Liver (tissue), 9 donors: ENCODE measurements around the gene TMEM244. TPM values are rescaled to one million over a fixed set of nuclear protein-coding genes. Genes with fewer than 3 reads are reported as not detected.
A peak's percentile ranks its signal among the peaks of the same experiment; 100 is the strongest.
"Not testable (repeated sequence)": the region's sequence is repeated elsewhere in the genome, so short reads cannot be mapped to it uniquely, and the experiment has no call there.

Experiments used
- DNase-seq: peaks from one replicate; pipeline ENCODE4 v3.0.0-alpha.2; 2017; ENCODE audit warnings: low spot score
- H3K27ac ChIP-seq, 2 donors: one replicate each; pipeline ENCODE4 v1.7.0; 2013; ENCODE audit warnings: inconsistent platforms in 2 of 2, low read length in 2 of 2, control low read depth in 1 of 2, low read depth in 1 of 2, mild to moderate bottlenecking in 1 of 2
- H3K27me3 ChIP-seq, 4 donors: one replicate each; pipeline versions ENCODE4 v1.6.1 to v1.7.0; 2013; ENCODE audit warnings: low read length in 3 of 4, inconsistent platforms in 1 of 4, mild to moderate bottlenecking in 1 of 4, moderate library complexity in 1 of 4; ENCODE audit not compliant: control insufficient read depth in 4 of 4, insufficient read depth in 4 of 4
- H3K36me3 ChIP-seq, 4 donors: one replicate each; pipeline versions ENCODE4 v1.6.1 to v1.7.0; 2013; ENCODE audit warnings: low read length in 3 of 4, mild to moderate bottlenecking in 3 of 4, low read depth in 1 of 4, moderate library complexity in 1 of 4; ENCODE audit not compliant: control insufficient read depth in 4 of 4, insufficient read depth in 3 of 4
- H3K4me1 ChIP-seq, 4 donors: one replicate each; pipeline versions ENCODE4 v1.6.1 to v1.7.0; 2013; ENCODE audit warnings: low read length in 3 of 4, mild to moderate bottlenecking in 3 of 4, moderate library complexity in 1 of 4; ENCODE audit not compliant: control insufficient read depth in 4 of 4, insufficient read depth in 4 of 4
- H3K4me3 ChIP-seq, 3 donors: one replicate each; pipeline versions ENCODE4 v1.6.1 to v1.7.0; 2013; ENCODE audit warnings: low read length in 3 of 3, control low read depth in 1 of 3, low read depth in 1 of 3, mild to moderate bottlenecking in 1 of 3
- H3K9ac ChIP-seq, 2 donors: one replicate each; pipeline ENCODE4 v1.7.0; 2013; ENCODE audit warnings: low read length in 2 of 2, mild to moderate bottlenecking in 2 of 2, moderate library complexity in 2 of 2, control low read depth in 1 of 2, low read depth in 1 of 2
- H3K9me3 ChIP-seq, 4 donors: one replicate each; pipeline versions ENCODE4 v1.6.1 to v1.7.0; 2013; ENCODE audit warnings: low read length in 3 of 4; ENCODE audit not compliant: control insufficient read depth in 4 of 4
- ATF3 ChIP-seq: IDR thresholded peaks from 2 replicates; pipeline ENCODE4 v1.6.1; 2016; ENCODE audit warnings: antibody characterized with exemption
- EGR1 ChIP-seq, 2 donors: IDR thresholded peaks; 2 replicates each; pipeline ENCODE4 v1.6.1; 2016 to 2018; ENCODE audit warnings: antibody characterized with exemption in 2 of 2, low read depth in 2 of 2
- FOXA2 ChIP-seq: IDR thresholded peaks from 2 replicates; pipeline ENCODE4 v1.6.1; 2016; ENCODE audit warnings: antibody characterized with exemption
- HNF4A ChIP-seq, 2 donors: conservative IDR thresholded peaks; 2 replicates each; pipeline ENCODE4 v1.6.1; 2016; ENCODE audit warnings: antibody characterized with exemption in 2 of 2, mild to moderate bottlenecking in 2 of 2
- HNF4G ChIP-seq: IDR thresholded peaks from 2 replicates; pipeline ENCODE4 v1.6.1; 2016; ENCODE audit warnings: antibody characterized with exemption
- NR2F2 ChIP-seq: IDR thresholded peaks from 2 replicates; pipeline ENCODE4 v1.6.1; 2016; ENCODE audit warnings: antibody characterized with exemption
- RAD21 ChIP-seq, 2 donors: IDR thresholded peaks; 2 replicates each; pipeline ENCODE4 v1.6.1; 2016; ENCODE audit warnings: antibody characterized with exemption in 2 of 2, mild to moderate bottlenecking in 2 of 2
- REST ChIP-seq: IDR thresholded peaks from 2 replicates; pipeline ENCODE4 v1.6.1; 2016; ENCODE audit warnings: antibody characterized with exemption, mild to moderate bottlenecking
- RXRA ChIP-seq, 2 donors: IDR thresholded peaks; 2 replicates each; pipeline ENCODE4 v1.6.1; 2017 to 2018; ENCODE audit warnings: antibody characterized with exemption in 2 of 2, mild to moderate bottlenecking in 1 of 2
- SP1 ChIP-seq: IDR thresholded peaks from 2 replicates; pipeline ENCODE4 v1.6.1; 2018; ENCODE audit warnings: antibody characterized with exemption, mild to moderate bottlenecking
- WGBS: extraction: QIAGEN DNeasy Blood & Tissue Kit; methylation state at CpG from one replicate; pipeline ENCODE4 v1.1.7; 2013; 5-methylcytosine and 5-hydroxymethylcytosine counted together
- polyA plus RNA-seq, 2 donors: library from polyadenylated mRNA; stranded (reverse) in 1 of 2; unstranded in 1 of 2; fragments of 200-250 nt in 1 of 2; fragments of >200 nt in 1 of 2; fragmentation: Nextera tagmentation in 1 of 2; extraction: Ambion mirVana in 1 of 2; gene quantifications; one replicate each; pipeline versions ENCODE4 v1.2.1 to v1.2.3, GENCODE V29; 2013 to 2015
- total RNA-seq, 2 donors: library from RNA; depleted of rRNA; stranded (reverse); fragments of >200 nt; gene quantifications; one replicate each; pipeline ENCODE4 v1.2.3, GENCODE V29; 2014
- donor health status: healthy.
- donor health status: healthy.
- donor health status: healthy.
- donor health status: healthy.
- donor health status: healthy.

The TMEM244 gene
- total and polyA plus RNA-seq, 4 donors: not detected

- WGBS: 56% methylated on average over 2 of the region's 2 CpGs
- Histone ChIP-seq H3K27ac (no peak overlapping the region), H3K9me3 (no peaks in the 10 kb centered on the region), H3K36me3 (no peaks in the 10 kb centered on the region), H3K4me3 (no peak overlapping the region), H3K9ac (no peak overlapping the region), H3K27me3 (no peaks in the 10 kb centered on the region), H3K4me1 (peaks cover 0 to 11% (median 6%) of the 10 kb centered on the region in 4 donors)
- TF ChIP-seq ATF3 (no peak), REST (no peak), RXRA (IDR thresholded peaks at IDR 0.05) (no peak), HNF4A (conservative IDR thresholded peaks at IDR 0.05) (peak; percentile 76 to 79), EGR1 (IDR thresholded peaks at IDR 0.05; ENCODE audit: low read depth in 2 of 2) (no peak), HNF4G (peak; percentile 10), RAD21 (IDR thresholded peaks at IDR 0.05) (no peak)
- no peak for DNase-seq
Measured at GRCh38 chr6:129812145-129812777, 48.9 kb downstream of the TMEM244 start.

GRCh38 chr6:129807141-129807540, 54.0 kb downstream of the TMEM244 start:
- not testable (repeated sequence) for H3K36me3 ChIP-seq, H3K4me1 ChIP-seq, H3K9ac ChIP-seq, H3K4me3 ChIP-seq, H3K27me3 ChIP-seq, DNase-seq, H3K27ac ChIP-seq, H3K9me3 ChIP-seq
- 92% methylated on average over 2 of the region's 2 CpGs for WGBS

- not testable (repeated sequence) for H3K27me3 ChIP-seq, H3K36me3 ChIP-seq, H3K4me3 ChIP-seq, H3K27ac ChIP-seq, H3K4me1 ChIP-seq, H3K9ac ChIP-seq, H3K9me3 ChIP-seq, DNase-seq
Measured at GRCh38 chr6:129802920-129803319, 58.2 kb downstream of the TMEM244 start.

GRCh38 chr6:129801909-129802308, 59.2 kb downstream of the TMEM244 start:
- DNase-seq: no peak
- no peaks in the 10 kb centered on the region for H3K9me3 ChIP-seq
- no peak overlapping the region for H3K4me3 ChIP-seq
- H3K9ac ChIP-seq: no peak overlapping the region
- no peak for TF ChIP-seq SP1
- TF ChIP-seq FOXA2: no peak
- no peak for TF ChIP-seq RXRA (IDR thresholded peaks at IDR 0.05)
- TF ChIP-seq RAD21 (IDR thresholded peaks at IDR 0.05): no peak
- no peak for TF ChIP-seq ATF3
- no peak for TF ChIP-seq NR2F2
- 77% methylated on average over 4 of the region's 4 CpGs for WGBS
- H3K36me3 ChIP-seq: no peaks in the 10 kb centered on the region
- no peaks in the 10 kb centered on the region for H3K27me3 ChIP-seq
- H3K27ac ChIP-seq: no peak overlapping the region
- no peaks in the 10 kb centered on the region for H3K4me1 ChIP-seq
